ENCODE measurements around the gene CYP24A1. TPM values are rescaled to one million over a fixed set of nuclear protein-coding genes. Genes with fewer than 3 reads are reported as not detected.

The CYP24A1 gene
- polyA plus RNA-seq, 1 donor (not counting 4 experiments of a cell fraction or from before 2014, with no cell fraction given) = 18.2 TPM

GRCh38 chr20:54168961-54169862 is 4.6 kb downstream of the CYP24A1 start:
- no peaks in the 10 kb centered on the region for H3K79me2 ChIP-seq (ENCODE audit: control insufficient read depth, insufficient read depth, low read length)
- H3K4me2 ChIP-seq (ENCODE audit: control insufficient read depth, extremely low read depth, insufficient read depth, low read depth, low read length) = no peak overlapping the region
- H3K9me1 ChIP-seq (ENCODE audit: control insufficient read depth, extremely low read depth, insufficient read depth, low read length) = no peaks in the 10 kb centered on the region
- no peaks in the 10 kb centered on the region for H3K36me3 ChIP-seq (ENCODE audit: control insufficient read depth in 2 of 2, extremely low read depth in 1 of 2, insufficient read depth in 2 of 2, low read length in 2 of 2)
- no peaks in the 10 kb centered on the region for H4K20me1 ChIP-seq (ENCODE audit: control insufficient read depth, extremely low read depth, insufficient read depth, low read length)
- H3K4me3 ChIP-seq (ENCODE audit: control insufficient read depth in 2 of 3, extremely low read depth in 1 of 3, insufficient read depth in 2 of 3, low read depth in 1 of 3, low read length in 3 of 3) = no peak overlapping the region
- DNase-seq (ENCODE audit: low read depth, low spot score) (no peak), FAIRE-seq (no peak)
- H3K4me1 ChIP-seq (ENCODE audit: control insufficient read depth, extremely low read depth, insufficient read depth, low read length) = peaks cover 21% of the 10 kb centered on the region
- no peaks in the 10 kb centered on the region for H3K9me3 ChIP-seq (ENCODE audit: control insufficient read depth, low read depth, low read length)
- no peak overlapping the region for H3K27ac ChIP-seq (ENCODE audit: control insufficient read depth, insufficient read depth, low read length)
- TF ChIP-seq, protein P1, sequence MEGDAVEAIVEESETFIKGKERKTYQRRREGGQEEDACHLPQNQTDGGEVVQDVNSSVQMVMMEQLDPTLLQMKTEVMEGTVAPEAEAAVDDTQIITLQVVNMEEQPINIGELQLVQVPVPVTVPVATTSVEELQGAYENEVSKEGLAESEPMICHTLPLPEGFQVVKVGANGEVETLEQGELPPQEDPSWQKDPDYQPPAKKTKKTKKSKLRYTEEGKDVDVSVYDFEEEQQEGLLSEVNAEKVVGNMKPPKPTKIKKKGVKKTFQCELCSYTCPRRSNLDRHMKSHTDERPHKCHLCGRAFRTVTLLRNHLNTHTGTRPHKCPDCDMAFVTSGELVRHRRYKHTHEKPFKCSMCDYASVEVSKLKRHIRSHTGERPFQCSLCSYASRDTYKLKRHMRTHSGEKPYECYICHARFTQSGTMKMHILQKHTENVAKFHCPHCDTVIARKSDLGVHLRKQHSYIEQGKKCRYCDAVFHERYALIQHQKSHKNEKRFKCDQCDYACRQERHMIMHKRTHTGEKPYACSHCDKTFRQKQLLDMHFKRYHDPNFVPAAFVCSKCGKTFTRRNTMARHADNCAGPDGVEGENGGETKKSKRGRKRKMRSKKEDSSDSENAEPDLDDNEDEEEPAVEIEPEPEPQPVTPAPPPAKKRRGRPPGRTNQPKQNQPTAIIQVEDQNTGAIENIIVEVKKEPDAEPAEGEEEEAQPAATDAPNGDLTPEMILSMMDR (optimal IDR thresholded peaks at IDR 0.05 in 1 of 3, IDR thresholded peaks at IDR 0.05 in 1 of 3, conservative IDR thresholded peaks at IDR 0.05 in 1 of 3; ENCODE audit: extremely low read depth in 1 of 3, insufficient read depth in 2 of 3, low read length in 3 of 3) = no peak
- TF ChIP-seq EZH2 (IDR thresholded peaks at IDR 0.05; ENCODE audit: low read length) = no peak
- dilution Hi-C loops (cut with MboI; ENCODE audit: extremely low pct_ligation_motif_present, low sequenced_read_pairs) = no loop called here
- H3K9ac ChIP-seq (ENCODE audit: control insufficient read depth, extremely low read depth, insufficient read depth, low read length) = no peak overlapping the region
- H3K27me3 ChIP-seq (ENCODE audit: control insufficient read depth, extremely low read depth, insufficient read depth, low read length) = peaks cover 5% of the 10 kb centered on the region
- H2AFZ ChIP-seq (ENCODE audit: control insufficient read depth, low read length) = no peak overlapping the region

- Histone ChIP-seq H3K4me2 (ENCODE audit: control insufficient read depth, extremely low read depth, insufficient read depth, low read depth, low read length) (no peak overlapping the region), H3K27me3 (ENCODE audit: control insufficient read depth, extremely low read depth, insufficient read depth, low read length) (no peaks in the 10 kb centered on the region), H3K9me3 (ENCODE audit: control insufficient read depth, low read depth, low read length) (no peaks in the 10 kb centered on the region), H3K79me2 (ENCODE audit: control insufficient read depth, insufficient read depth, low read length) (no peaks in the 10 kb centered on the region), H4K20me1 (ENCODE audit: control insufficient read depth, extremely low read depth, insufficient read depth, low read length) (no peaks in the 10 kb centered on the region), H3K4me1 (ENCODE audit: control insufficient read depth, extremely low read depth, insufficient read depth, low read length) (peaks cover 17% of the 10 kb centered on the region), H3K9me1 (ENCODE audit: control insufficient read depth, extremely low read depth, insufficient read depth, low read length) (no peaks in the 10 kb centered on the region), H3K4me3 (ENCODE audit: control insufficient read depth in 2 of 3, extremely low read depth in 1 of 3, insufficient read depth in 2 of 3, low read depth in 1 of 3, low read length in 3 of 3) (no peak overlapping the region), H3K36me3 (ENCODE audit: control insufficient read depth in 2 of 2, extremely low read depth in 1 of 2, insufficient read depth in 2 of 2, low read length in 2 of 2) (no peaks in the 10 kb centered on the region), H3K27ac (ENCODE audit: control insufficient read depth, insufficient read depth, low read length) (no peak overlapping the region), H2AFZ (ENCODE audit: control insufficient read depth, low read length) (no peak overlapping the region), H3K9ac (ENCODE audit: control insufficient read depth, extremely low read depth, insufficient read depth, low read length) (no peak overlapping the region)
- no peak for FAIRE-seq
- TF ChIP-seq, protein P1 (optimal IDR thresholded peaks at IDR 0.05 in 1 of 3, IDR thresholded peaks at IDR 0.05 in 1 of 3, conservative IDR thresholded peaks at IDR 0.05 in 1 of 3; ENCODE audit: extremely low read depth in 1 of 3, insufficient read depth in 2 of 3, low read length in 3 of 3) = no peak
- TF ChIP-seq EZH2 (IDR thresholded peaks at IDR 0.05; ENCODE audit: low read length) = no peak
- dilution Hi-C loops (cut with MboI; ENCODE audit: extremely low pct_ligation_motif_present, low sequenced_read_pairs) = no loop called here
- no peak for DNase-seq (ENCODE audit: low read depth, low spot score)
Measured at GRCh38 chr20:54167909-54168872, 5.6 kb downstream of the CYP24A1 start.
